Mesendoderm (in vitro differentiated cells): ENCODE measurements around the gene RAD23A.
"Not testable (repeated sequence)": the region's sequence is repeated elsewhere in the genome, so short reads cannot be mapped to it uniquely, and the experiment has no call there.

Source experiments
- DNase-seq: peaks from one replicate; pipeline ENCODE4 v3.0.0; 2013
- H2AK5ac ChIP-seq: 2 replicates; pipeline ENCODE4 v1.6.1; 2013; ENCODE audit warnings: low read length, inconsistent platforms
- H2BK120ac ChIP-seq: 2 replicates; pipeline ENCODE4 v1.6.1; 2013; ENCODE audit warnings: low read depth, mild to moderate bottlenecking, low read length, moderate library complexity, mixed read lengths
- H2BK15ac ChIP-seq: replicated peaks from 2 replicates; pipeline ENCODE4 v1.6.1; 2013; ENCODE audit warnings: low read depth, mild to moderate bottlenecking, moderate library complexity
- H2BK5ac ChIP-seq: 2 replicates; pipeline ENCODE4 v1.6.1; 2013; ENCODE audit warnings: low read length, inconsistent platforms
- H3K18ac ChIP-seq: 2 replicates; pipeline ENCODE4 v1.6.1; 2013; ENCODE audit warnings: mild to moderate bottlenecking, low read length, mixed read lengths
- H3K23ac ChIP-seq: one replicate; pipeline ENCODE4 v1.6.1; 2013; ENCODE audit warnings: low read length
- H3K27ac ChIP-seq: 2 replicates; pipeline ENCODE4 v1.5.1; 2013; ENCODE audit warnings: low read depth, mild to moderate bottlenecking, inconsistent platforms, low read length, moderate library complexity
- H3K27me3 ChIP-seq: 2 replicates; pipeline ENCODE4 v1.6.1; 2013; ENCODE audit warnings: low read length, control low read depth, mild to moderate bottlenecking, inconsistent platforms; ENCODE audit not compliant: insufficient read depth, poor library complexity
- H3K36me3 ChIP-seq: 2 replicates; pipeline ENCODE4 v1.6.1; 2013; ENCODE audit warnings: low read length, inconsistent platforms; ENCODE audit not compliant: control insufficient read depth, insufficient read depth
- H3K4ac ChIP-seq: one replicate; pipeline ENCODE4 v1.6.1; 2013; ENCODE audit warnings: low read depth, mild to moderate bottlenecking, low read length, moderate library complexity
- H3K4me1 ChIP-seq: 2 replicates; pipeline ENCODE4 v1.6.1; 2013; ENCODE audit warnings: low read depth, low read length, inconsistent platforms; ENCODE audit not compliant: control insufficient read depth
- H3K4me2 ChIP-seq: 2 replicates; pipeline ENCODE4 v1.6.1; 2013; ENCODE audit warnings: low read length
- H3K4me3 ChIP-seq: 2 replicates; pipeline ENCODE4 v1.5.1; 2013; ENCODE audit warnings: mild to moderate bottlenecking, low read length
- H3K56ac ChIP-seq: one replicate; pipeline ENCODE4 v1.6.1; 2013; ENCODE audit warnings: low read length
- H3K79me1 ChIP-seq: 2 replicates; pipeline ENCODE4 v1.6.1; 2013; ENCODE audit warnings: low read length, inconsistent platforms
- H3K79me2 ChIP-seq: 2 replicates; pipeline ENCODE4 v1.6.1; 2013; ENCODE audit warnings: mild to moderate bottlenecking, low read length; ENCODE audit not compliant: control insufficient read depth, insufficient read depth
- H3K9ac ChIP-seq: 2 replicates; pipeline ENCODE4 v1.6.1; 2013; ENCODE audit warnings: low read length, inconsistent platforms
- H4K5ac ChIP-seq: one replicate; pipeline ENCODE4 v1.6.1; 2013; ENCODE audit warnings: low read length
- H4K8ac ChIP-seq: one replicate; pipeline ENCODE4 v1.6.1; 2013; ENCODE audit warnings: low read depth, mild to moderate bottlenecking, control low read depth, low read length, moderate library complexity
- WGBS: extraction: QIAGEN DNeasy Blood & Tissue Kit; methylation state at CpG from one replicate; pipeline ENCODE4 v1.1.7; 2013; ENCODE audit warnings: low lambda C conversion rate, missing lambda C conversion rate; ENCODE audit not compliant: insufficient coverage; ENCODE audit errors: extremely low coverage; 5-methylcytosine and 5-hydroxymethylcytosine counted together

Gene RAD23A

GRCh38 chr19:12955996-12956395 is 10.3 kb downstream of the RAD23A start:
- H2BK5ac ChIP-seq: no peak overlapping the region
- H2BK120ac ChIP-seq: no peak overlapping the region
- no peak overlapping the region for H4K8ac ChIP-seq
- H3K4ac ChIP-seq: no peak overlapping the region
- peaks cover 7% of the 10 kb centered on the region for H3K36me3 ChIP-seq
- no peaks in the 10 kb centered on the region for H3K27me3 ChIP-seq
- no peak overlapping the region for H3K18ac ChIP-seq
- H3K23ac ChIP-seq: no peak overlapping the region
- peaks cover 25% of the 10 kb centered on the region for H3K79me2 ChIP-seq
- peak overlapping the region; percentile 66 for H3K4me2 ChIP-seq
- H3K79me1 ChIP-seq: peaks cover 9% of the 10 kb centered on the region
- no peaks in the 10 kb centered on the region for H3K4me1 ChIP-seq
- no CpG with 5 or more reads among the region's 12 CpGs for WGBS
- no peak overlapping the region for H3K27ac ChIP-seq
- peak overlapping the region; percentile 84 for H3K9ac ChIP-seq
- H4K5ac ChIP-seq: no peak overlapping the region
- H2BK15ac ChIP-seq: no peak overlapping the region
- no peak for DNase-seq
- H3K4me3 ChIP-seq: peak overlapping the region; percentile 28
- peak overlapping the region; percentile 96 for H3K56ac ChIP-seq
- H2AK5ac ChIP-seq: no peak overlapping the region

DNA sequence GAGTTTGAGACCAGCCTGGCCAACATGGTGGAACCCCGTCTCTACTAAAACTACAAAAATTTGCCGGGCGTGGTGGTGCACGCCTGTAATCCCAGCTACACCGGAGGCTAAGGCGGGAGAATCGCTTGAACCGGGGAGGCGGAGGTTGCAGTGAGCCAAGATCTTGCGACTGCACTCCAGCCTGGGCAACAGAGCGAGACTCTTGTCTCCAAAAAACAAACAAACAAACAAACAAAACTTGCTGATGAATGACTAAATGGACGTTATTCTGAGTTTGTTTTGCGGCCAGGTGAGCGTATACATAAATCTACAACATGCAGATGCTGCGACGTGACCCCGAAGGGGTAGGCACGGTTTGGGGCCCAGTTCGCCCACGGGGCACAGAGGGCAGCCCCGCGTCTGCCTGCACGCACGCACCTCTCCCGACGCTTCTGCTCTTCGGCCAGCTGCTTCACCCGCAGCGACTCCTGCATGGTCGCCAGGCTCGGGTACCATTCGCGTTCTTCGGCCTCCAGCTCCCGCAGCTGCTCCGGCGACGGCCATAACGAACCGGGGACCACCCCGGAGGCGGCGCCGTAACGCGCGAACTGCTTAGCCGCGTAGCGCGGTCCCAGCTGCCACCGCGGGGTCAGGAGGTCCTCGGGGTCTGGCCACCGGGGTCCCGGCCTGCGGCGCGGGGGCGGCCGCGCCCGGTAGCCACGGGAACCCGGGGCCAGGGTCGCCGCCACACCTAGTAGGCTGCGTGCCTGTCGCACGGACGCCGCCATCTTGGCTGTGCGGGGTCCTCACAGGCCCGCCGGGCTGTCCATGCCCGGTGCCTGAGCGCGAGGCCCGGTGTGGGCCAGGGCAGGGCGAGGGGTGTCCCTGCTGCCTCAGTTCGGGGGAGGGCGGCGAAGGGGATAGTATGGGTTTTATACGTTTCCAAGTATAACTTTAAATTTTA is 11.1 kb downstream of the RAD23A start, which contains the start of gene GADD45GIP1:
TSS of gene GADD45GIP1 (minus strand) at position 778 of the 943 bp plus-strand sequence. CDS start at position 767, 11 bp downstream.
- peak within 1 kb of the TSS; percentile 96 for H3K56ac ChIP-seq
- H3K36me3 ChIP-seq: peaks cover 7% of the 10 kb centered on the region
- no peak within 1 kb of the TSS for H2BK120ac ChIP-seq
- H2BK15ac ChIP-seq: no peak within 1 kb of the TSS
- H2AK5ac ChIP-seq: no peak within 1 kb of the TSS
- H3K27ac ChIP-seq: peak within 1 kb of the TSS; percentile 60
- H3K23ac ChIP-seq: peak within 1 kb of the TSS; percentile 91
- H4K5ac ChIP-seq: no peak within 1 kb of the TSS
- no CpG with 5 or more reads among the region's 84 CpGs for WGBS
- peak; percentile 83 for DNase-seq
- H3K9ac ChIP-seq: peak within 1 kb of the TSS; percentile 84
- peaks cover 9% of the 10 kb centered on the region for H3K79me1 ChIP-seq
- H3K27me3 ChIP-seq: no peaks in the 10 kb centered on the region
- H3K18ac ChIP-seq: peak within 1 kb of the TSS; percentile 94
- peak within 1 kb of the TSS; percentile 99 for H3K4ac ChIP-seq
- H3K4me1 ChIP-seq: no peaks in the 10 kb centered on the region
- peak within 1 kb of the TSS; percentile 66 for H3K4me2 ChIP-seq
- H4K8ac ChIP-seq: peak within 1 kb of the TSS; percentile 98
- H3K79me2 ChIP-seq: peaks cover 25% of the 10 kb centered on the region
- H2BK5ac ChIP-seq: no peak within 1 kb of the TSS
- peak within 1 kb of the TSS; percentile 69 for H3K4me3 ChIP-seq

GRCh38 chr19:12957389-12957952 is 11.8 kb downstream of the RAD23A start:
- H2AK5ac ChIP-seq, H3K27me3 ChIP-seq, H3K18ac ChIP-seq, H3K4me3 ChIP-seq, H3K79me1 ChIP-seq, H4K5ac ChIP-seq, H2BK120ac ChIP-seq, H3K9ac ChIP-seq, H3K27ac ChIP-seq, H3K4me1 ChIP-seq, H3K56ac ChIP-seq, H3K4me2 ChIP-seq, H2BK15ac ChIP-seq, H3K36me3 ChIP-seq, DNase-seq, H4K8ac ChIP-seq, H2BK5ac ChIP-seq, H3K4ac ChIP-seq, H3K23ac ChIP-seq: not testable (repeated sequence)
- H3K79me2 ChIP-seq: peaks cover 25% of the 10 kb centered on the region
- WGBS: no CpG with 5 or more reads among the region's 31 CpGs

- H3K4me3 ChIP-seq: no peak overlapping the region
- H4K5ac ChIP-seq: no peak overlapping the region
- no peak overlapping the region for H3K4me2 ChIP-seq
- H2BK5ac ChIP-seq: no peak overlapping the region
- no CpG with 5 or more reads among the region's 6 CpGs for WGBS
- H3K4ac ChIP-seq: no peak overlapping the region
- no peak overlapping the region for H2BK15ac ChIP-seq
- DNase-seq: no peak
- no peak overlapping the region for H2BK120ac ChIP-seq
- peaks cover 9% of the 10 kb centered on the region for H3K79me1 ChIP-seq
- H3K27me3 ChIP-seq: no peaks in the 10 kb centered on the region
- no peak overlapping the region for H4K8ac ChIP-seq
- no peak overlapping the region for H3K27ac ChIP-seq
- peaks cover 4% of the 10 kb centered on the region for H3K36me3 ChIP-seq
- H3K9ac ChIP-seq: no peak overlapping the region
- no peak overlapping the region for H3K18ac ChIP-seq
- H3K4me1 ChIP-seq: no peaks in the 10 kb centered on the region
- H2AK5ac ChIP-seq: no peak overlapping the region
- H3K23ac ChIP-seq: no peak overlapping the region
- no peak overlapping the region for H3K56ac ChIP-seq
- peaks cover 20% of the 10 kb centered on the region for H3K79me2 ChIP-seq
Observed at GRCh38 chr19:12959481-12959880, 13.8 kb downstream of the RAD23A start.

DNA sequence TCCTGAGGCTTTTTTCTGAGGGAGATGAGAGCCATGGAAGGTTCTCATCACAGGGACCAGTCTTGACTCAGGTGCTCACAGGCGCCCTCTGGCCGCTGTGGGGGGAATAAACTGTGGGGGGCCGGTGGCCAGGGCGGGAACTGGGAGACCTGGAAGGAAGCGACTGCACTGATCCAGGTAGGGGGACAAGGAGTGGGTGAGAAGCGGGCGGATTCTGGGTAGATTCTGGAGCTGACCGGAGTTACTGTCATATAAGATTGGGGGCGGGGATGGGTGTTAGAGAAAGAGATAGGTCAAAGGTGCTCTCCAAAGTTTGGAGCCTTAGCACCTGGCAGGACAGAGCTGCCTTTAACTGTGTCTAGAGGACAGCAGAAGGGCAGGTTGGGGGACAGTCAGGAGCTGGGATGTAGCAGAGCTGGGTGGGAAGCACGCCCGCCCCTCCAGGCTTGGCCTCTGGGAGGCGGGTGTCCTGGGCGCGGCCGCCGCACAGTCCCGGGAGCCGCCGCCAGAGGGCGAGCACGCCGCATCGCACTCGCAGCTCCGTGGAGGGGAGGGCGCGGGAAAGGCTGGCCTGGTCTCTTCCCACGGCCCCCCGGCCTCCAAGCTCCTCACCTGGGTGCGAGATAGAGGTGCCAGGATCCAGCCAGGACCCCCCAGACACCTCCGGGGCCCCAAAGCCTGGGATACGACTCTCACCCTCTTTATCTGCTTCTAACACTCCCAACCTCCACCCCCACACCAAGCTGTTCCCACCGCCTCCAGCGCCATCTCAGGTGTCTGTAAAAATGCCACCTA is 19.6 kb downstream of the RAD23A start:
- Histone ChIP-seq H4K5ac (no peak overlapping the region), H3K4me1 (no peaks in the 10 kb centered on the region), H3K4me3 (no peak overlapping the region), H2BK15ac (no peak overlapping the region), H3K79me1 (no peaks in the 10 kb centered on the region), H3K23ac (no peak overlapping the region), H3K4me2 (peak overlapping the region; percentile 89), H3K18ac (peak overlapping the region; percentile 44), H3K9ac (peak overlapping the region; percentile 70), H4K8ac (no peak overlapping the region), H2BK120ac (no peak overlapping the region), H3K36me3 (no peaks in the 10 kb centered on the region), H3K27me3 (no peaks in the 10 kb centered on the region), H2BK5ac (peak overlapping the region; percentile 46), H3K79me2 (no peaks in the 10 kb centered on the region), H3K56ac (peak overlapping the region; percentile 93), H3K27ac (no peak overlapping the region), H3K4ac (no peak overlapping the region), H2AK5ac (no peak overlapping the region)
- no CpG with 5 or more reads among the region's 34 CpGs for WGBS
- peak; percentile 88 for DNase-seq
